Breast epithelium (tissue), 4 donors: ENCODE data around the gene ZNF148. TPM values are rescaled to one million over a fixed set of nuclear protein-coding genes. Genes with fewer than 3 reads are reported as not detected.

ENCODE experiments used
- DNase-seq, 2 donors: peaks; one replicate each; pipeline ENCODE4 v3.0.0-alpha.2; 2019; ENCODE audit warnings: low spot score in 2 of 2
- H3K27ac ChIP-seq, 2 donors: fragments of 200-600 bp; sonication (generic) in 1 of 2; one replicate each; pipeline ENCODE4 v1.5.1; 2016 to 2019; ENCODE audit warnings: mild to moderate bottlenecking in 1 of 2
- H3K27me3 ChIP-seq, 2 donors: fragments of 200-600 bp; sonication (generic) in 1 of 2; one replicate each; pipeline versions ENCODE4 v1.5.1 to v1.6.0; 2017 to 2019; ENCODE audit warnings: control low read depth in 1 of 2, mild to moderate bottlenecking in 1 of 2
- H3K36me3 ChIP-seq: fragments of 200-600 bp; one replicate; pipeline ENCODE4 v1.5.1; 2019
- H3K4me1 ChIP-seq, 2 donors: fragments of 200-600 bp; sonication (generic); one replicate each; pipeline ENCODE4 v1.5.1; 2016 to 2019; ENCODE audit warnings: control low read depth in 1 of 2
- H3K4me3 ChIP-seq, 3 donors: fragments of 200-600 bp; sonication (generic); 1 replicate in 2 of 3; 2 replicates in 1 of 3; pipeline ENCODE4 v1.5.1; 2016 to 2019; ENCODE audit warnings: mild to moderate bottlenecking in 3 of 3, moderate library complexity in 2 of 3
- H3K9me3 ChIP-seq, 2 donors: fragments of 200-600 bp; sonication (generic) in 1 of 2; one replicate each; pipeline ENCODE4 v1.5.1; 2016 to 2019; ENCODE audit warnings: control low read depth in 1 of 2
- CTCF ChIP-seq, 3 donors: fragments of 450-650 bp; IDR thresholded peaks; one replicate each; pipeline ENCODE4 v1.5.1; 2016 to 2017; ENCODE audit warnings: antibody characterized with exemption in 3 of 3, mild to moderate bottlenecking in 3 of 3, moderate library complexity in 3 of 3
- POLR2A ChIP-seq: fragments of 450-650 bp; IDR thresholded peaks from one replicate; pipeline ENCODE4 v1.6.1; 2016; ENCODE audit warnings: antibody characterized with exemption, mild to moderate bottlenecking, moderate library complexity
- POLR2AphosphoS5 ChIP-seq, 3 donors: sonication (generic); formaldehyde crosslinking; IDR thresholded peaks; one replicate each; pipeline ENCODE4 v1.6.1; 2017; ENCODE audit warnings: antibody characterized with exemption in 3 of 3
- intact Hi-C: fragments of 100-400 bp; cut with DNase I; formaldehyde crosslinking; loops from one replicate; pipeline ENCODE4 v1.15.1; 2023; ENCODE audit warnings: low total_unique reads
- total RNA-seq, 3 donors: library from RNA; depleted of rRNA; stranded (reverse); fragments of >200 nt; gene quantifications; one replicate each; pipeline ENCODE4 v1.1.0, GENCODE V29; 2016

The ZNF148 gene
- total RNA-seq, 3 donors from 2014 or later: 29.8 to 47.7 (median 31.8) TPM

- Histone ChIP-seq H3K9me3 (no peaks in the 10 kb centered on the region), H3K4me1 (no peaks in the 10 kb centered on the region), H3K27me3 (no peaks in the 10 kb centered on the region), H3K4me3 (no peak overlapping the region), H3K27ac (no peak overlapping the region), H3K36me3 (no peaks in the 10 kb centered on the region)
- DNase-seq: no peak
- TF ChIP-seq CTCF (IDR thresholded peaks at IDR 0.05) (no peak), POLR2AphosphoS5 (IDR thresholded peaks at IDR 0.05) (no peak), POLR2A (no peak)
- intact Hi-C loops: no loop called here
These were observed 7.2 kb upstream of the ZNF148 start for GRCh38 chr3:125382298-125382697.

- DNase-seq: no peak
- no peaks in the 10 kb centered on the region for H3K36me3 ChIP-seq
- no peak for TF ChIP-seq POLR2AphosphoS5 (IDR thresholded peaks at IDR 0.05)
- TF ChIP-seq POLR2A: no peak
- no peak for TF ChIP-seq CTCF (IDR thresholded peaks at IDR 0.05)
- no peaks in the 10 kb centered on the region for H3K9me3 ChIP-seq
- intact Hi-C loops: no loop called here
- H3K27ac ChIP-seq: no peak overlapping the region
- no peaks in the 10 kb centered on the region for H3K4me1 ChIP-seq
- no peaks in the 10 kb centered on the region for H3K27me3 ChIP-seq
- H3K4me3 ChIP-seq: no peak overlapping the region
These were observed 6.6 kb upstream of the ZNF148 start for GRCh38 chr3:125381743-125382142.

- no peak overlapping the region for H3K27ac ChIP-seq
- H3K4me3 ChIP-seq: no peak overlapping the region
- no peak for DNase-seq
These were observed 6.2 kb upstream of the ZNF148 start for GRCh38 chr3:125381314-125381713.

GRCh38 chr3:125379483-125379882 is 4.4 kb upstream of the ZNF148 start:
- TF ChIP-seq POLR2A: no peak
- TF ChIP-seq POLR2AphosphoS5 (IDR thresholded peaks at IDR 0.05): no peak
- TF ChIP-seq CTCF (IDR thresholded peaks at IDR 0.05): no peak
- intact Hi-C loops: no loop called here

More at GRCh38 chr3:125381314-125381713, 6.2 kb upstream of the ZNF148 start:
- TF ChIP-seq POLR2AphosphoS5 (IDR thresholded peaks at IDR 0.05) (no peak), CTCF (IDR thresholded peaks at IDR 0.05) (no peak), POLR2A (no peak)
- intact Hi-C loops: no loop called here
- Histone ChIP-seq H3K9me3 (no peaks in the 10 kb centered on the region), H3K36me3 (no peaks in the 10 kb centered on the region), H3K27me3 (no peaks in the 10 kb centered on the region), H3K4me1 (no peaks in the 10 kb centered on the region)

GRCh38 chr3:125378762-125379161 is 3.6 kb upstream of the ZNF148 start:
- H3K4me1 ChIP-seq: peaks cover 0 to 3% of the 10 kb centered on the region in 2 donors
- H3K9me3 ChIP-seq: no peaks in the 10 kb centered on the region
- no peak for DNase-seq
- no peak overlapping the region for H3K27ac ChIP-seq
- H3K36me3 ChIP-seq: no peaks in the 10 kb centered on the region
- H3K4me3 ChIP-seq: no peak overlapping the region
- intact Hi-C loops: no loop called here
- no peaks in the 10 kb centered on the region for H3K27me3 ChIP-seq
- TF ChIP-seq POLR2AphosphoS5 (IDR thresholded peaks at IDR 0.05) (no peak), POLR2A (no peak), CTCF (IDR thresholded peaks at IDR 0.05) (no peak)

More at GRCh38 chr3:125379483-125379882, 4.4 kb upstream of the ZNF148 start:
- no peaks in the 10 kb centered on the region for H3K4me1 ChIP-seq
- no peaks in the 10 kb centered on the region for H3K9me3 ChIP-seq
- no peaks in the 10 kb centered on the region for H3K27me3 ChIP-seq
- H3K4me3 ChIP-seq: no peak overlapping the region
- no peak overlapping the region for H3K27ac ChIP-seq
- no peak for DNase-seq
- H3K36me3 ChIP-seq: no peaks in the 10 kb centered on the region
